PC-9 (cell line): ENCODE measurements around the gene DHRSX. TPM values are rescaled to one million over a fixed set of nuclear protein-coding genes. Genes with fewer than 3 reads are reported as not detected.
A peak's percentile ranks its signal among the peaks of the same experiment; 100 is the strongest.
"Not testable (repeated sequence)": the region's sequence is repeated elsewhere in the genome, so short reads cannot be mapped to it uniquely, and the experiment has no call there.

Experiments used
- BruUV-seq: library from RNA; stranded (reverse); fragments of 400-500 nt; replicated peaks from 2 replicates; lab custom pipeline; 2021; lab: Mats Ljungman, UMichigan
- CTCF ChIA-PET: fragments of 300-600 bp; sonication (Branson Sonifier 250); formaldehyde crosslinking; loops from one replicate; lab custom pipeline; 2022; ENCODE audit warnings: antibody characterized with exemption; lab: Charles Lee
- POLR2A ChIA-PET: fragments of 300-600 bp; sonication (Branson Sonifier 250); formaldehyde crosslinking; loops from one replicate; lab custom pipeline; 2022; ENCODE audit warnings: antibody characterized with exemption; ENCODE audit not compliant: unreplicated experiment; lab: Charles Lee
- DNase-seq, 2 experiments: peaks; one replicate each; pipeline versions ENCODE4 v3.0.0 to v3.0.0-alpha.2; 2015 to 2022; ENCODE audit warnings: mixed read lengths in 1 of 2
- H2AFZ ChIP-seq: fragments of 200-600 bp; sonication (generic); 2 replicates; pipeline ENCODE4 v1.8.1; 2017; ENCODE audit warnings: antibody characterized with exemption
- H3F3A ChIP-seq: fragments of 200-600 bp; sonication (generic); 2 replicates; pipeline ENCODE4 v1.8.1; 2017; ENCODE audit warnings: antibody characterized with exemption, mild to moderate bottlenecking, low read depth; ENCODE audit not compliant: insufficient read depth
- H3K27ac ChIP-seq: fragments of 200-600 bp; sonication (generic); 2 replicates; pipeline ENCODE4 v1.6.1; 2016; ENCODE audit warnings: mixed run types
- H3K27me3 ChIP-seq: fragments of 200-600 bp; sonication (generic); 2 replicates; pipeline ENCODE4 v1.6.1; 2016; ENCODE audit warnings: low read depth, mixed run types; ENCODE audit not compliant: insufficient read depth
- H3K36me3 ChIP-seq: fragments of 200-600 bp; sonication (generic); 2 replicates; pipeline ENCODE4 v1.6.1; 2016; ENCODE audit warnings: low read depth, mixed run types
- H3K4me1 ChIP-seq: fragments of 200-600 bp; sonication (generic); replicated peaks from 2 replicates; pipeline ENCODE4 v1.6.1; 2016; ENCODE audit warnings: mixed run types; ENCODE audit not compliant: insufficient read depth
- H3K4me2 ChIP-seq: fragments of 200-600 bp; sonication (generic); 2 replicates; pipeline ENCODE4 v1.6.1; 2017; ENCODE audit warnings: mixed run types
- H3K4me3 ChIP-seq: fragments of 200-600 bp; sonication (generic); 2 replicates; pipeline ENCODE4 v1.6.1; 2016; ENCODE audit warnings: mixed run types
- H3K79me2 ChIP-seq: fragments of 200-600 bp; sonication (generic); 2 replicates; pipeline ENCODE4 v1.6.1; 2017; ENCODE audit warnings: low read depth, mixed run types
- H3K9me2 ChIP-seq: fragments of 200-600 bp; sonication (generic); 2 replicates; pipeline ENCODE4 v1.8.1; 2017; ENCODE audit warnings: mild to moderate bottlenecking; ENCODE audit not compliant: insufficient read depth
- H3K9me3 ChIP-seq: fragments of 200-600 bp; sonication (generic); 2 replicates; pipeline ENCODE4 v1.8.1; 2016; ENCODE audit warnings: low read depth; ENCODE audit not compliant: insufficient read depth
- H4K20me1 ChIP-seq: fragments of 200-600 bp; sonication (generic); 2 replicates; pipeline ENCODE4 v1.8.1; 2017; ENCODE audit not compliant: insufficient read depth
- CTCF ChIP-seq: fragments of 200-600 bp; sonication (generic); conservative IDR thresholded peaks from 2 replicates; pipeline ENCODE4 v1.6.1; 2017; ENCODE audit warnings: mixed run types, antibody characterized with exemption, mild to moderate bottlenecking, moderate library complexity
- EZH2 ChIP-seq: fragments of 200-600 bp; sonication (generic); IDR thresholded peaks from 2 replicates; pipeline ENCODE4 v1.8.0; 2017; ENCODE audit warnings: antibody characterized with exemption, low read depth
- intact Hi-C: fragments of 100-400 bp; cut with micrococcal nuclease; formaldehyde crosslinking; loops from one replicate; pipeline ENCODE4 v1.10.0; 2022; ENCODE audit not compliant: unreplicated experiment
- total RNA-seq: library from RNA; stranded (reverse); gene quantifications from 2 replicates; pipeline ENCODE4 v1.2.3, GENCODE V29; 2021

Gene DHRSX
- total RNA-seq, 1 experiment from 2014 or later = 13.2 TPM

GRCh38 chrX:2395261-2395992 lies 105.3 kb downstream of the DHRSX start:
- TF ChIP-seq CTCF (no peak), EZH2 (no peak)
- no peak for DNase-seq
- peaks cover 10% of the 10 kb centered on the region; the same call in 1 of the 2 replicates for H3K4me1 ChIP-seq
- ChIA-PET POLR2A (no interaction called here), CTCF (no interaction called here)
- no peak overlapping the region for H2AFZ ChIP-seq
- intact Hi-C loops = loop anchor here (10.0 kb wide), 1 partner anchor 199 kb away; no protein-coding TSS in a partner anchor
- H3K9me3 ChIP-seq = no peaks in the 10 kb centered on the region
- no peak overlapping the region for H3K4me3 ChIP-seq
- H3K79me2 ChIP-seq = no peaks in the 10 kb centered on the region
- no peaks in the 10 kb centered on the region for H3K9me2 ChIP-seq
- no peaks in the 10 kb centered on the region for H4K20me1 ChIP-seq
- peaks cover 4% of the 10 kb centered on the region; the same call in 1 of the 2 replicates for H3K36me3 ChIP-seq
- no peaks in the 10 kb centered on the region for H3K27me3 ChIP-seq
- no peak overlapping the region for H3K4me2 ChIP-seq
- no TSS peak for BruUV-seq
- H3F3A ChIP-seq = peaks cover 4% of the 10 kb centered on the region; the same call in 1 of the 2 replicates
- no peak overlapping the region for H3K27ac ChIP-seq

- CTCF ChIA-PET = no interaction called here
- DNase-seq = peak; percentile 78 to 94
- Histone ChIP-seq H3K9me2 (no peaks in the 10 kb centered on the region), H3F3A (peaks cover 4% of the 10 kb centered on the region; the same call in 1 of the 2 replicates), H3K4me1 (peaks cover 24% of the 10 kb centered on the region), H3K9me3 (no peaks in the 10 kb centered on the region), H3K36me3 (peaks cover 4% of the 10 kb centered on the region; the same call in 1 of the 2 replicates), H3K4me2 (peak overlapping the region; percentile 27), H3K27me3 (no peaks in the 10 kb centered on the region), H3K79me2 (no peaks in the 10 kb centered on the region), H2AFZ (no peak overlapping the region), H3K27ac (peak overlapping the region; percentile 78), H4K20me1 (no peaks in the 10 kb centered on the region), H3K4me3 (no peak overlapping the region)
- no TSS peak for BruUV-seq
- intact Hi-C loops = loop anchor here (10.0 kb wide), 1 partner anchor 203 kb away; no protein-coding TSS in a partner anchor
- POLR2A ChIA-PET = no interaction called here
- TF ChIP-seq CTCF = no peak; the same call in 1 of the 2 replicates
Observed at GRCh38 chrX:2391869-2392606, 108.7 kb downstream of the DHRSX start.

GRCh38 chrX:2390754-2391153 lies 110.0 kb downstream of the DHRSX start:
- TF ChIP-seq EZH2 (no peak), CTCF (no peak)
- Histone ChIP-seq H3K79me2 (no peaks in the 10 kb centered on the region), H4K20me1 (no peaks in the 10 kb centered on the region), H2AFZ (no peak overlapping the region), H3K27ac (no peak overlapping the region), H3F3A (peaks cover 4% of the 10 kb centered on the region; the same call in 1 of the 2 replicates), H3K4me2 (no peak overlapping the region), H3K4me1 (peaks cover 26% of the 10 kb centered on the region), H3K9me2 (no peaks in the 10 kb centered on the region), H3K27me3 (no peaks in the 10 kb centered on the region), H3K36me3 (peaks cover 4% of the 10 kb centered on the region; the same call in 1 of the 2 replicates), H3K4me3 (no peak overlapping the region), H3K9me3 (no peaks in the 10 kb centered on the region; the same call in 1 of the 2 replicates)
- intact Hi-C loops = loop anchor here (10.0 kb wide), 1 partner anchor 204 kb away; no protein-coding TSS in a partner anchor
- POLR2A ChIA-PET = no interaction called here
- CTCF ChIA-PET = no interaction called here
- no peak for DNase-seq
- BruUV-seq = no TSS peak

GRCh38 chrX:2389731-2390130 lies 111.0 kb downstream of the DHRSX start:
- H3K9me3 ChIP-seq, DNase-seq, H3K4me2 ChIP-seq, H3F3A ChIP-seq, H3K4me3 ChIP-seq, H3K9me2 ChIP-seq, H2AFZ ChIP-seq, POLR2A ChIA-PET, H3K27ac ChIP-seq, BruUV-seq, H3K79me2 ChIP-seq, CTCF ChIA-PET, H4K20me1 ChIP-seq, H3K36me3 ChIP-seq, H3K27me3 ChIP-seq: not testable (repeated sequence)
- peaks cover 26% of the 10 kb centered on the region for H3K4me1 ChIP-seq
- intact Hi-C loops = loop anchor here (5.0 to 10.0 kb wide), 2 partner anchors 37 to 205 kb away; no protein-coding TSS in a partner anchor
